ENCODE data around the gene SSH2.
A peak's percentile ranks its signal among the peaks of the same experiment; 100 is the strongest.
"Not testable (repeated sequence)": the region's sequence is repeated elsewhere in the genome, so short reads cannot be mapped to it uniquely, and the experiment has no call there.

Gene SSH2

DNA sequence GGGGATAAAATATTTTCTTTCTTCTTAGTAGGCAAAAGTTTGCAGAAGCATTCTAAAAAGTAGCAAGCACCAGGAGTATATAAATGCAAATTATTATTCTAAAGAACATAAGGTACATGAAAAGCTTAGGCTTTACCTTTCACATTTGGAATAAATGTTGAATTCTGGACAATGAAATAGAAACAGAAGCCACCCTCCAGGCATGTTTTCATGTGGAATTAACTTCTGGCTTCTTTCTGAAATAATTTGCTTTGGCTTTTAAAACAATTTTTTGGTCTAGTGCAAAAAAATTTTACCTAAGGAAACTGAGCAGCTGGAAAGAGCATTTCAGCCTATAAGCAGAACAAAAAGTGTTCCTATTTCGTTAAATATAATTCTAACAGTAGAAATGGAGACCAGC is 197.8 kb downstream of the SSH2 start:
- DNase-seq, result no peak

DNA sequence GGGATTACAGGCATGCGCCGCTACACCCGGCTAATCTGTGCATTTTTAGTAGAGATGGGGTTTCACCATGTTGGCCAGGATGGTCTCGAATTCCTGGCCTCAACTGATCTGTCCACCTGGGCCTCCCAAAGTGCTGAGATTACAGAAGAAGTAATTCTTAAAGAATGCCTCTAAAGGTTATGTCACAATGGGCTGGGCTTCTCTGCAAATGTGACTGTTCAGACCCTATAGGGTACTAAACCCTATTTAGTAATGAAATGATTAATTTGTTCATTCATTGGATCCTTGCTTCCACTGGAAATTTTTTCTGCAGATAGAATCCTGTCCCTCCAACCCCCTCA is 198.5 kb downstream of the SSH2 start:
- DNase-seq, result no peak

DNA sequence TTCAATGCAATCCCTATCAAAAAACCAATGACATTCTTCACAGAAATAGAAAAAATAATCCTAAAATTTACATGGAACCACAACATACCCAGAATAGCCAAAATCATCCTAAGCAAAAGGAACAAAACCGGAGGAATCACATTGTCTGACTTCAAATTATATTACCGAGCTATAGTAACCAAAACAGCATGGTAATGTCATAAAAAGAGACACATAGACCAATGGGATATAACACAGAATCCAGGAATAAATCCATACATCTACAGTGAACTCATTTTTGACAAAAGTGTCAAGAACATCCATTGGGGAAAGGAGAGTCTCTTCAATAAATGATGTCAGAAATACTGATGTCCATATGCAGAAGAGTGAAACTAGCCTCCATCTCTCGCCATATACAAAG is 201.5 kb downstream of the SSH2 start:
- DNase-seq, result no peak

- peak in 1 of 2 donors; percentile 90 for DNase-seq
Observed at GRCh38 chr17:29726715-29727252, 203.2 kb downstream of the SSH2 start.

GRCh38 chr17:29725408-29725807 is 204.6 kb downstream of the SSH2 start:
- DNase-seq, result not testable (repeated sequence)

DNA sequence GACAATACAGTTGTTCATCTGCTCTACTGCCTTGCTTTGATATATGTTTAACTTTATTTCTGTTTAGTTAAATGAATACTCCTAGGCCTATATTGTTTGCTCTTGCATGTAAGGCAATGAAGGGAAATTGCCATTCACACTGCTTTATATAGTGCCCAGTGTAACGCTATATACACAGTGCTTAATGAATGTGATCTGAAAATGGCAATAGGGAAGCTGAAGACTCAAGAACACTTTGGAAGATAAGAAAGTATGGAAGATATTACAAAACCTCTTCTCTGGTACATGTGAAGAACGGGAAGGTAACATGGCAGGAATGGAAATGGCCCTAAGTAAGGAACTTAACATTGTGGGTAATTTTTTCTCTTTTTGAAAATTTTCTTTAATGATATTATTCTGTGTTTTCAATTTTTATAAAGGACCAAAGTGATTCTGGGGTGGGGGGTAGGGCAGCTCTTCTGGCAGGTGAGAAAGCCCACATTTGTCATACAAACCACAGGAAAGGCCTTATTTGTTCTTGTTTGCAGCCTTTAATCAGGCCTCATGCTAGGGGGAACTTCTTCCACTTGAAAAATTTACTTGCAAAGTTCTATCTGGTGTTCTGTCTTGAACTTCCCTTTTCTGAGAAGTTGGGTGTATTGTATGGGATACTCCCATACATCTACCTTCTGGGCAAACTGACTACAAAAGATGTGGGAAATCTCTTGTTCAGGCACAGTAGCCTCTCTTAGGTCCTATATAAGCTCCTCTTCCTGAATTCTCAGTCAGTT is 206.6 kb downstream of the SSH2 start:
- DNase-seq, result peak in 1 of 2 donors; percentile 49

GRCh38 chr17:29722411-29723198 is 207.4 kb downstream of the SSH2 start:
- DNase-seq, result peak in 1 of 2 donors; percentile 90

DNA sequence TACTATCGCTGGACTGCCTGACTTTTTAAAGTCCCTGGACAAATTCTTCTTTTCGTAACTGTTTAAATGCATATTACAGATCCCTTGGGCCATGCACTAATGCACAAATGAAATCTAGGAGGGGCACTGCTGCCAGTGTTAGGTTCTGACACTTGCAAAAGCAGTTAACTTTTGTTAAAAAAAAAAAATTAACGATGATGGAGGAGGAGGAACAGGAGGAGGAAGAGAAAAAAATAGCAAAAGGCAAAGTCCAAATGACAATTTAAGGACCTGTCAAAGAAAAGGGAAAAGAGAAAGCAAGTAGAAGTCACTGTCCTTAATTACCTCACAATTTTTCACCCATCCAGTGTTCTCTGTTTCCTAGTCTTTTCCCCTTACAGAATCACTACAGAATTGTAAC is 209.5 kb downstream of the SSH2 start:
- DNase-seq, result peak in 1 of 2 donors; percentile 17

DNA sequence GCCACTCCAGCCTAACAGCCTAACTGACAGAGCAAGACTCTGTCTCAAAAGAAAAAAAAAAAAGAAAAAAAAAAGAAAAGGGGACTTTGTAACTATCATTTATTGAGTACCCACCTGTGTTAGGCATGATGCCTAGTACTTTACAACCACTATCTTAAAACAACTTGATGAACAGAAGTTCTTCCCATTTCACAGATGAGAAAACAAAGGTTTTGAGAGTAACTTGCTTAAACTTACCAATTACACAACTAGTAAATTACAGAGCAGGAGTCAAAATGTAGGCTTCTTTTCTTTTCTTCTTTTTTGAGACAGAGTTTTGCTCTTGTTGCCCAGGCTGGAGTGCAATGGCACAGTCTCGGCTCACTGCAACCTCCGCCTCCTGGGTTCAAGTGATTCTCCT is 210.6 kb downstream of the SSH2 start:
- no peak for DNase-seq

- DNase-seq, result no peak
Observed at GRCh38 chr17:29718446-29719039, 211.5 kb downstream of the SSH2 start.

- DNase-seq, result no peak
Observed at GRCh38 chr17:29717817-29718216, 212.2 kb downstream of the SSH2 start.

- DNase-seq, result no peak
Observed at GRCh38 chr17:29716566-29716965, 213.5 kb downstream of the SSH2 start.

DNA sequence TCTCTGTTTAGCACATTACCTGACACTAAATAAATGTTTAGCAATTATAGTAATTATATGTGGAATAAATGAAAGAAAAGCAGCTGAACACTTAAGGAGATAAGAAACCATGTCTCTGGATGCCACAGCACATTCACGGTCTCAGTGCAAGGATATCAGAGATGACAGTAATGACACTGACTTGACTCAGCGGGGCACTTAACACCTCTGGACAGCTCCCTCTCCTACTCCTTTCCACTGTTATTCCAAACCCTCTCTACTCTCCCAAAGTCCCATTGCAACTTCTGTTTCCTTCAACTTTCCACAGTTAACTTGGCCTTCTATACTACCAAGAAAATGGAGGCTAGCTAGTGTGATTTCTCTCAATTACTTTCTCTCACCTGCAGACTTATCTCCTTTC is 214.3 kb downstream of the SSH2 start:
- no peak for DNase-seq

DNA sequence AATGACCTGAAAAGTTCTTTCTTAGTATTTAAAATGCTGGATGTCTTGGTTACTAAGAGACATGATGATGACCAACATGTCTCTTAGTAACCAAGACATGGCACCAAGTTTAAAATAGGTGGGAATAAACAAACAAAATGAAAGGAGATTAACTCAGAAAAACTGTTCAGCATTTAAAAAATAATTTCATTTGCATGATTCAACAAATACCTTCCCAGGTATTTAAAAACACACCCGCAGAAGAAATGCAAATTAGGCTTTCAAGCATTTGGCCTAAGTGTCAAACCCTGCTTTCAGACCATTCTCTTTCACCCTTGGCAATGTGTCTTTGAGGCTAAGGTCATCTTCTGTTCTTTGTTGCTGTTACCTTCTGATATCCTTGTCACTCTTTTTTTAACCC is 215.9 kb downstream of the SSH2 start:
- no peak for DNase-seq

- DNase-seq, result no peak
Observed at GRCh38 chr17:29713626-29714025, 216.4 kb downstream of the SSH2 start.

DNA sequence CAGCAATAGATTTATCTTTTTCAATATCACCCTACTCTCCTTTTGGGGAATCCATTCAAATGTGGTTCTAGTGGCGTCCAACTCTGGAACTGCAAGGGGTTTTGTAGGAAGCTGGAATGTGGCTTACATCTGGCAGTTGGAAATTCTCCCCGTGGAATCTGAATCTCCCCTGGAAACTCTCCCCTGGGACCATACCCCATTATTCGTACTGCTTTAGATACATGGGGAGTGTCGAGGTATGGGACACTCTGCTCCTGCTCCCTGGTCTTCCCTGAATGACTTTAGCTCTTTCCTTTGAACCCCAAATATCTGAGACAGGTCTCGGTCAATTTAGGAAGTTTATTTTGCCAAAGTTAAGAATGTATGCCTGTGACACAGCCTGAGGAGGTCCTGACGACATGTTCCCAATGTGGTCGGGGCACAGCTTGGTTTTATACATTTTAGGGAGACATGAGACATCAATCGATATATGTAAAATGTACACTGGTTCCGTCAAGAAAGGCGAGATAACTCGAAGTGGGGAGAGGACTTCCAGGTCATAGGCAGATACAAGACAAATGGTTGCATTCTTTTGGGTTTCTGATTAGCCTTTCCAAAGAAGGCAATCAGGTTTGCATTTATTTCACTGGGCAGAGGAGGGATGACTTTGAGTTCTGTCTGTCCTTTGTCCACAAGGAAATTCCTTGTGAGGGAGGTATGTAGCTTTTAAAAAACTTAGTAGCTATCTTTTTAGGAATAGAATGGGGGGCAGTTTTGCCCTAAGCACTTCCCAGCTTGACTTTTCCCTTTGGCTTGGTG is 218.2 kb downstream of the SSH2 start:
- DNase-seq, result no peak

DNA sequence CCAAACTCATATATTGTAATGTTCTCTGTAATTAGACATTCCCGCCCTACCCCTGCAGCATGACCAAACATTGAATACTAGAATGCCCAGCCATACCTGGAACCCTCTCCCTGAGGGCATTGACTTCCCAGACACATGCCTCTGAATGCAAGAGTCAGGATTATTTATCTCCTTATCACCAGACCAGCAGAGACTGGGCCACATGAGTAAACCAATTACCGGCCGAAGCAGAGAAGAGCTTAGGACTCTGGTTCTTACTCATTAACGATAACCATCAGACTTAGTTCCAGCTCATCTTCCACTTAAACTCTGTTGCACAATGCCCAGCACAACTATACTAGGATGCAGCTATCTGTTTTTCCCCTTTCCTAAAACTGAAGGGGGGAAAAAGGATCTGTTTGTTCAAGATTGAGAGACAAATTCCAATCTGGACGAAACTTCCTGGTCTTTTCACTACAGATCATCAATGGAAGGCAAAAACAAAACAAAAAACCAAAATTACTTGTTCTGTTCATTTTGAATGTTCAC is 219.1 kb downstream of the SSH2 start:
- no peak for DNase-seq

DNA sequence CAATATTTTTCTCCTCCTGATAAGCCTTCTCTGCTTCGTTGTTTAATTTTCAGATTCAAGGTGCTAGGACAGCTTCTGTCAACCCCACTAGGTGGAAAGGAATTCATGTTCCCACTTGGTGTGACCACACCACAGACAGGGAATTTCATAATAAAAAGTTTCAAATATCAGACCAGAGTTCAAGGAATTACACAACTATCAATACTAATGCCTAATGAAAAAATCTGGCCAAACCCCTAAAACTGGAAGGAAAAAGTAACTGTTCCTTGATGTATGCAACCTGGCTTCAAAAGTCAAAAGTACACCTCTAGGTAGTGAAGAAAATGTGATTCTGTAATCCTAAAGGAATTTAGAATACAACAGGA is 219.5 kb downstream of the SSH2 start:
- no peak for DNase-seq

DNA sequence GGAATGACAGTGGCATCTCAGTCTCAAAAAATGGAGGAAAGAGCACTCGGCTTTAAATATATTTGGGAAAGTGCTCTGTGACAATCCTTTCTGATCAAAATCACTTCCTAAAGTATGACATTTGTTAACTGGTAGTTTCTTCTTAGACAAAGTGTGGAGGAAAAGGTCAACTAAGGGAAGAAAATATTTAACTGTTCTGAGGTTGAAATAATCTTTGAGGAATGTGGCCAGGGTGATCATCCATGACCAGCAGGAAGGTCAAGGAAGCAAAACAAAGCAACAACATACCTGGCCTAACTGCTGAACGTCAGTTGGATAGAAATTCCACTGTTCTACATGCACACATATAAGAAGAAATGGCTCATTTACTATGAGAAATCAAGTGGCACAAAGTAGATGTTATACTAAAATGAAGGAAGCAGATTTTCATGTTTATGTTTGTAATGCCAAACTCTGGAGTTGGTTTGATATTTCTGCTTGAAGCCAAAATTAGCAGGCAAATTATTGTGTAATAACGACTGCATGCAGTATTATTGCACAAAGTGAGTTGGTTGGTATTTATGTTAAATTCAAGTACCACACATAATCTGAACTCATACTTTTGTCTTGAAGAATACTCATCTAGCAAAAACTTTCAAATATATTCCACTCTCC is 220.0 kb downstream of the SSH2 start:
- DNase-seq, result no peak

DNA sequence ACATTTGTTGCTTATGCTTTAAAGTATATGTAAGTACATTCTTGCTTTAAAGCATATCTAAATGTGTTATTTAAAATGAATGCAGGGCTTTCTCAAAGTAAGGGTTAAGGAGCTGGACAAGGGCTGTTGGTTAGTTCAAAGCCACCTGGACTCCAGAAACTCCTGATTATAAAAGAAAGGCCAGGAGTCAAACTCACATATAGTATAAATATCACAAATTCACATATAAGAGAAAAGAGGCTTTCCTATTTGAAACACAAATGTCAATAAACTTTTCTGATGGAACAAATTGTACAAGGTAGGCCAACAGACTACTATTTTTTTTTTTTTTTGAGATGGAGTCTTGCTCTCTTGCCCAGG is 222.8 kb downstream of the SSH2 start:
- no peak for DNase-seq

DNA sequence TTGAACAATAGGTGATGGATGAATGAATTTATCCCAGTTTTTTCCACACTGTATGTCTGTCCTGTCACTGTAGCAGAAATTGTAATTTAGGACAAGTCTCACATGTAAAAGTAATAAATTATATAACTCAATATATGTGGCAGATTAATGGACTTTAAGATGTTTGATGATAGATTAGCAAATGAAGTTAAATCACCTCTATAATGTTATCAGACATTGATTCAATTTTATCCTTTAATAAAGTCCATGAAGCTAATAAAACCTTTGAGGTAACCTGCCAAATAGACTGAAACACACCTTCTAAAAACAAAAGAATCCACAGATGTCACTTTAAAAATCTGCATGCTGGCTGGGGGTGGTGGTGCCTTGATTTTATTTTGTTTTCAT is 224.0 kb downstream of the SSH2 start:
- no peak for DNase-seq

GRCh38 chr17:29705386-29705785 is 224.6 kb downstream of the SSH2 start:
- DNase-seq, result no peak

Data from bone marrow (tissue), 2 donors.